NCI-H748 (cell line): ENCODE data around the gene FBXW11.
"Not testable (repeated sequence)": the region's sequence is repeated elsewhere in the genome, so short reads cannot be mapped to it uniquely, and the experiment has no call there.

ENCODE experiments used
- DNase-seq: peaks from one replicate; lab custom pipeline; 2025; ENCODE audit not compliant: unreplicated experiment; lab: John Stamatoyannopoulos, UW

The FBXW11 gene

GRCh38 chr5:171915700-171916099 lies 90.7 kb downstream of the FBXW11 start:
- not testable (repeated sequence) for DNase-seq

GRCh38 chr5:171914726-171915338 lies 91.6 kb downstream of the FBXW11 start:
- DNase-seq = peak; percentile 25

DNA sequence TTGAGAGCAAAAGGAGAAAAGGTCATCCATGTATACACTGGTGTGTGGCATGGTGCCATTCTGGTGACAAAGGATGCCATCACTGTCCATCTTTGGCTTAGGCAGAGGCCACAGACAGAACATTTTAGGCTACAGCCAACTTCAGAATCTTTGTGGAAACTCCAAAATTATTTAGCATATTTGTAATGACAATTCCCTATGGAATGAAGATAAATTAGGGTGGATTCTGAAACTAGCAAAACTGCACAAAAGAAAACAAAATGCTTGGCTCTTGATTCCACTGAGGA lies 92.5 kb downstream of the FBXW11 start:
- no peak for DNase-seq

- DNase-seq = no peak
Measured at GRCh38 chr5:171911152-171911551, 95.3 kb downstream of the FBXW11 start.

DNA sequence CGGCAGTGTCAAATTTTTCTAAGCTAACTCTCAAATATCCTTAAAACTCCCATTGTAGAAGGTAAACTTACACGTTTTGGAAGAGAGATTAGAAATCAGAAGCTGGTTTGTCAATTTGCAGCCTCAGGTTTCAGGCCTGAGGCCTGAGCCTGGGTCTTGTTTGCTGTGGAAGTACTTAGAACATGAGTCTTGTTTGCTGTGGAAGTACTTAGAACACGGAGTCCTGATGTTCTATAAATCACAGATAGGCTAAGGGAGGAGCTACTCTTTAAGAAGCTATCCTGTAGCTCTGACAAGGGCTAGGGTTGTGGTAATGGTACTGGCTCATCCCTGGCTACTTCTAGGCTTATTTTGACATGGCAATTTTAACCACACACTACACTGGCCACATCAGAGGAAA lies 97.8 kb downstream of the FBXW11 start:
- DNase-seq = no peak

DNA sequence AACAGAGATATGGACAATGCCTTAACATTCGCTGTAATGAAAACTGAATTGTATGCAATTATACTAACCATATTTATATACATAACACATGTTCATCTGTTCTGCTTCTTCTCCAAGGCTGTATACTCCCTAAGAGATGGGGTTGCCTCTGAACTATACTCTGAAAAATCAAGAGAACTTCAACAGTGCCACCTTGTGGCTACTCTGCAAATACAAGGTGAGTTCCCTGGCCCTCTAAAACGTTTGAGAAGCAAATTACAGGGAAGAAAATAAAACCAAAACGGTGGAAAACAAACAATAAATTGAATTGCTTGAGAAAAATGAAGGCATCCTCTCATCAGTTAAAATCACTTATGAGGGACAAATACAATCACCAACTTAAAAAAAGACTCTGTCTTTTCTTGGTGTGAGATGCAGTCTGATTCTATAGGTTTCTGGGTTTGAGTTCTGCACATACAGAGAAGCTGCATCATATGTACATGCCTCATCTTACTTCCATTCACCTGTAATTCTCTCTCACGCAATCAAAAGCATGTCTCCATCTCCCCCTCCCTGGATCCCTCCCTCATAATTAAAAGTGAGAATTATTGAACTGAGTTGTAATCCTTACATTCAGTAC lies 98.6 kb downstream of the FBXW11 start:
- peak; percentile 71 for DNase-seq

- DNase-seq = no peak
Measured at GRCh38 chr5:171906703-171907590, 99.5 kb downstream of the FBXW11 start.

GRCh38 chr5:171906066-171906570 lies 100.3 kb downstream of the FBXW11 start:
- DNase-seq = no peak

DNA sequence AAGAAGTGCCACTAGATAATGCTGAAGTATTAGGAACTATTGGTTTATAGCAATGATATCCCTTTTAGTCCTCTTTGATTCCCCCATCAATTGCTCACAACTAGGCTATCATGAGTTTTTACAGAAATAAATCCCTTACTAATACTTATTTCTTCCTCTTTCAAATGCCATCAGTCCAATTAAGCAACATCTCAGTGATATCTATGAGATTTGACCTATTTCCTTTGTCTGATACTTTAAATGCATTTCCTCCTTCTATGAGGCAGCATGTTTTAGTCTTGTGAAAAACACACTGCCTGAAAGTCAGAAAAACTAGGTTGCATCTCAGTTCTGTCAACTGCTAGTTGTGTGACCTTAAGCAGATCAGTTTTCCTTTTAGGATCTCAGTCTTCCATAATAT lies 101.6 kb downstream of the FBXW11 start:
- no peak for DNase-seq

DNA sequence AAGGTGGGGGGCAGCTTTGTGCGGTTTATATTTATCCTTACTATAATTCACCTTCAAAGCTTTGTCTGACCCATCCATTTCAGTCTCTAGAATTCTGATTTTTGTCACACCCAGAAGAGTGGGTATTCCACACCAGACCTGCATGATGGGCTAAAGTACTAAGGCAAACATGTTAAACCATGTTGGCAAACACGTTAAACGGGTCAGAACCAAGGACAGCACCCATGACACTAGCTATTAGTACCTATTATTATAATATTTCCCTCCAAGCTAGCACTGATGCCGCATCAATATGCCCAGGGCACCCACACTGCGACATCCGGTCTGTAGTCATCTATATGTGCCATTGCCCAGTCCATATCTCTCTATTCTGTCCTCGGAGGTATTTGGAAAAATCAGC lies 104.7 kb downstream of the FBXW11 start:
- DNase-seq = no peak

- DNase-seq = no peak
Measured at GRCh38 chr5:171899792-171900191, 106.6 kb downstream of the FBXW11 start.

GRCh38 chr5:171898879-171899278 lies 107.6 kb downstream of the FBXW11 start:
- DNase-seq = no peak

DNA sequence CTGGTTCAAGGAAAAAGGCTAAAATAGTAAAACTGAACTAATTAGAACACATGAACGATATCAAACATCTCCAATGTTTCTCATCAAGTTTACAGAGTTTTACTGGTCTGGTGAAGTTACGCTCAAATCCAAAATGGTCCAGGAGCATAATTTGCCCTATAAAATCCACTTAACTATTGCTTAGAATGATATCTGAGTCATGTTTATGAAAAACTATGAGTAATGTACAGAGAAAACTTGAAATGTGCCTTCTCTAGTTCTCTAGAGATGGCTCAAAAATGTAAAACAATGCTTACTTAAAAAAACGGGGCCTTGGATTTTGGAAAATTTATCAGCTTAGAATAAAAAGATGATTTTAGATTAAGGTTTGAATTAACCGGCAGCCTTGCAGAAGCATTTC lies 108.1 kb downstream of the FBXW11 start:
- no peak for DNase-seq

GRCh38 chr5:171897231-171897630 lies 109.2 kb downstream of the FBXW11 start:
- DNase-seq = no peak

DNA sequence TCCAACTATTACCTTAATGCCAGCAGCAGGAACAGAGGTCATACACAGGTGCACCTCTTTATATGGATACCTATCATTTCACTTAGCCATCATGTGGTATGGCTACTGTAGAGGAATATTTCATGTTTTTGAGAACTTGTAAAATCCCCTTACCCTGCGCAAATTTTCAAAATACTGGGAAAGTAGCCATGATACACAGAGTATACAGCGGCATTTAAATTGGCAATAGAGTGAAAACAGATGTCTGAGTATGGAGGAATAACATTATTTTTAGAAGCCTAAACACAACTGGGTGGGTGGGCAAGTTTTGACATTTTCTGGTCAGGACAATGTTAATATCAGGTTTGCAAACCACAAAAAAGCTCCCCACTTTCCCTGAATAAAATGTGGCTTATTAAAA lies 111.4 kb downstream of the FBXW11 start:
- DNase-seq = no peak

DNA sequence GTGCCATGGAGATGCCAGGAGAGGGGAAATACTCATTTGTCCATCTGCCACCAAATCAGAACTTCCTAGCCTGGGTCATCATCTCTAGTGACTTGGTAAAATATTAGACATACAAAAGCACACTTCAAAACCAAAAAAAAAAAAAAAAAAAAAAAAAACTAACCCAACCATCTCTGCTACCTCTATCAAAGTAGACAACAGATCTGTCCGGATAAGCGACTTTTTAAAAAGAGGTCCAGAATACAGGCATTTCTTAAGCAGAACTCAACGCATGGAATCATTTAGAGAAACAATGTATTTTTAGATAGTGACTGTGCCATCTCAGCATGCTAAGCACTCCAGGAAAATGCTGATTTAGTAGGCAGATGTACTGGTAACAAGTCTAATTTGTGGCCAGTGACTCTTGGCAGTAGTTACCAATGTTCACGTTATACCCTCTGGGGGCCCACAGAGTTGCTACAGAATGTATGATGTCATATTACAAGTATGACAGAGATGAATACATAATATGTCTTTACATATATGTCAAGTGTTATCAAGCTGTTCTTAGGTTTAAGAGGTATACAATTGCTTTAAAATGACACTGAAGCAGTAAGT lies 113.0 kb downstream of the FBXW11 start:
- no peak for DNase-seq

DNA sequence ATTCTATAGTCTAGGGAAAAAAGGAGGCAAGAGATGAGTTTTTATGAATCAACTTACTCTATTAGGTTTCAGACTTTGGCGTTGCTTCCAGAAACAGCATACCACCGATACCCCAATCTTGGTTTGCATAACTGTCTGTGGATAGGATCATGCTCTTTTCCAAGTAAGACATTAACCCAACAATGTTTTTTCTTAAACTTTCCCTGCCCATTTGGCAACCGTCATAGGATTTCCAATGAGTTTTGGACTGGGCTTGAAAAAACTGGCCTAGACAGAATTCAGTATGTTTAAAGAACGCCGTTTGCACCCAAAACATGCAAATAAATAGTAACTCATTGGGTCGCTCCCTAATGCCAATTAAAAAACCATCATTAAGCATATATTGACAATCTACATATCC lies 114.8 kb downstream of the FBXW11 start:
- no peak for DNase-seq

- no peak for DNase-seq
Measured at GRCh38 chr5:171891150-171891549, 115.3 kb downstream of the FBXW11 start.

DNA sequence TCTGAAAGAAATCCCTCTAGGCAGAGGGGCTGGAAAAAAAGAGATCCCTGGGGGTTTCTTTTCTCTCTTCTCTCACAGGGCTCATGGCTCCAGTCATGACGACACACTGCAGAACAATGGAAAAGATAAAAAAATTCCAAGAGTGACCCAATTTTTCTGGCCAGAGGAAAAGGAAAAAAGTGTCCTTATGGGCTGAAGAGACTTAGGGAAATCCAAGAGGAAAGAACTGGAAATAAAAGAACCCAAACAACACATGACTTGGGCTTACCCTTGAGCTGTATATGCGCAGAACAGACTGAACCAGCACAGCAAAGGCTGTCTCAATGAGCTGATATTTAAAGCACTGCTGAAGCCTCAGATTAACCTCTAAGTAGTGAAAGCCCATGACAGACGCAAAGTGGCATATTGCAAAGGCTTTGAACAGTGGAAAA lies 118.4 kb downstream of the FBXW11 start:
- DNase-seq = no peak

- not testable (repeated sequence) for DNase-seq
Measured at GRCh38 chr5:171886037-171886436, 120.4 kb downstream of the FBXW11 start.

DNA sequence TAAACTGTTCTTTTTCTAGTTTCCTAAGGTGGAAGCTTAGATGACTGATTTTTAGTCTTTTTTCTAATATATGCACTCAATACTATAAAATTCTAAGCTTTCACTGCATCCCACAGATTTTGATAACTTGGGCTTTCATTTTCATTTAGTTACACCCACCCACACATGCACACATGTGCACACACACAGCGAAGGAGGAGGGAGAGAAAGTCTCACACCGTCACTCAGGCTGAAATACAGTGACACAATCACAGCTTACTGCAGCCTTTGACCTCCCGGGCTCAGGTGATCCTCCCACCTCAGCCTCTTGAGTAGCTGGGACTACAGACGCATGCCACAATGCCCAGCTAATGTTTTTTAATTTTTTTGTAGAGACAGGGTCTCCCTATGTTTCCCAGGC lies 124.3 kb downstream of the FBXW11 start:
- DNase-seq = no peak

- DNase-seq = no peak
Measured at GRCh38 chr5:171874234-171874633, 132.2 kb downstream of the FBXW11 start.
